Neural cell (in vitro differentiated cells): ENCODE measurements around the gene KRTAP10-4. TPM values are rescaled to one million over a fixed set of nuclear protein-coding genes. Genes with fewer than 3 reads are reported as not detected.
"Not testable (repeated sequence)": the region's sequence is repeated elsewhere in the genome, so short reads cannot be mapped to it uniquely, and the experiment has no call there.

ENCODE experiments used
- H2AFZ ChIP-seq: fragments of 200-600, 300-800 bp; sonication (generic), shearing (Covaris generic); 2 replicates; pipeline ENCODE4 v1.6.0; 2014; ENCODE audit warnings: low read depth, mild to moderate bottlenecking, antibody characterized with exemption, low read length, moderate library complexity
- H3F3A ChIP-seq: fragments of 200-600 bp; shearing (Covaris generic); 2 replicates; pipeline ENCODE4 v1.6.1; 2016; ENCODE audit warnings: mild to moderate bottlenecking, moderate library complexity, mixed read lengths, antibody characterized with exemption, low read length; ENCODE audit not compliant: insufficient read depth, poor library complexity, severe bottlenecking
- H3K27ac ChIP-seq: fragments of 200-600, 300-800 bp; sonication (generic), shearing (Covaris generic); 2 replicates; pipeline ENCODE4 v1.5.1; 2014; ENCODE audit warnings: mild to moderate bottlenecking, low read length, moderate library complexity
- H3K27me3 ChIP-seq: fragments of 300-800, 200-600 bp; sonication (generic), shearing (Covaris generic); 2 replicates; pipeline ENCODE4 v1.6.0; 2014; ENCODE audit warnings: mild to moderate bottlenecking, low read depth, low read length, moderate library complexity; ENCODE audit not compliant: insufficient read depth
- H3K36me3 ChIP-seq: fragments of 300-800, 200-600 bp; sonication (generic), shearing (Covaris generic); 2 replicates; pipeline ENCODE4 v1.5.1; 2014; ENCODE audit warnings: mild to moderate bottlenecking, antibody characterized with exemption, low read length, moderate library complexity; ENCODE audit not compliant: insufficient read depth
- H3K4me2 ChIP-seq: fragments of 300-800, 200-600 bp; sonication (generic), shearing (Covaris generic); 2 replicates; pipeline ENCODE4 v1.6.0; 2014; ENCODE audit warnings: mild to moderate bottlenecking, low read length
- H3K4me3 ChIP-seq: fragments of 300-800, 200-600 bp; sonication (generic), shearing (Covaris generic); 2 replicates; pipeline ENCODE4 v1.5.1; 2014; ENCODE audit warnings: mild to moderate bottlenecking, low read length, moderate library complexity
- H3K79me2 ChIP-seq: fragments of 200-600 bp; shearing (Covaris generic); replicated peaks from 2 replicates; pipeline ENCODE4 v1.6.0; 2014; ENCODE audit warnings: mild to moderate bottlenecking, low read length, moderate library complexity; ENCODE audit not compliant: insufficient read depth
- H3K9ac ChIP-seq: fragments of 300-800, 200-600 bp; sonication (generic), shearing (Covaris generic); 2 replicates; pipeline ENCODE4 v1.6.1; 2016; ENCODE audit warnings: mild to moderate bottlenecking, low read length, mixed read lengths
- H3K9me2 ChIP-seq: fragments of 200-600 bp; shearing (Covaris generic); 2 replicates; pipeline ENCODE4 v1.6.1; 2016; ENCODE audit warnings: mild to moderate bottlenecking, low read length, mixed read lengths; ENCODE audit not compliant: insufficient read depth
- H3K9me3 ChIP-seq: fragments of 200-600, 300-800 bp; sonication (generic), shearing (Covaris generic); 2 replicates; pipeline ENCODE4 v1.6.1; 2016; ENCODE audit warnings: mild to moderate bottlenecking, mixed run types, low read length, moderate library complexity, mixed read lengths
- H4K20me1 ChIP-seq: fragments of 200-600 bp; shearing (Covaris generic); 2 replicates; pipeline ENCODE4 v1.6.1; 2016; ENCODE audit warnings: mild to moderate bottlenecking, mixed run types; ENCODE audit not compliant: insufficient read depth
- EP300 ChIP-seq: fragments of 450-650 bp; conservative IDR thresholded peaks from 2 replicates; pipeline ENCODE4 v1.6.1; 2014; ENCODE audit warnings: antibody characterized with exemption, mild to moderate bottlenecking, moderate library complexity; ENCODE audit not compliant: poor library complexity, severe bottlenecking
- EZH2 ChIP-seq: fragments of 200-600, 300-800 bp; shearing (Covaris generic), sonication (generic); IDR thresholded peaks from 2 replicates; pipeline ENCODE4 v1.6.1; 2014; ENCODE audit warnings: antibody characterized with exemption, low read length, borderline replicate concordance, mild to moderate bottlenecking; ENCODE audit not compliant: insufficient read depth, poor library complexity, severe bottlenecking
- MXI1 ChIP-seq: fragments of 450-650 bp; conservative IDR thresholded peaks from 2 replicates; pipeline ENCODE4 v1.6.1; 2014; ENCODE audit warnings: antibody characterized with exemption, mild to moderate bottlenecking; ENCODE audit not compliant: poor library complexity, severe bottlenecking
- POLR2AphosphoS5 ChIP-seq: IDR thresholded peaks from 2 replicates; pipeline ENCODE4 v1.6.1; 2012
- RAD21 ChIP-seq: fragments of 450-650 bp; conservative IDR thresholded peaks from 2 replicates; pipeline ENCODE4 v1.6.1; 2014; ENCODE audit warnings: antibody characterized with exemption, mild to moderate bottlenecking, moderate library complexity
- SMC3 ChIP-seq: fragments of 450-650 bp; conservative IDR thresholded peaks from 2 replicates; pipeline ENCODE4 v1.6.1; 2014; ENCODE audit warnings: antibody characterized with exemption, mild to moderate bottlenecking, moderate library complexity; ENCODE audit not compliant: poor library complexity
- TAF1 ChIP-seq: IDR thresholded peaks from 2 replicates; pipeline ENCODE4 v1.6.1; 2012; ENCODE audit warnings: low read depth
- polyA plus RNA-seq: library from polyadenylated mRNA; depleted of rRNA; stranded (reverse); fragments of >200 nt; gene quantifications from 2 replicates; pipeline ENCODE4 v1.2.3, GENCODE V29; 2014
- TF ChIP-seq, protein P1 (sequence below): fragments of 450-650 bp; IDR thresholded peaks from 2 replicates; pipeline ENCODE4 v1.5.1; 2014; ENCODE audit warnings: antibody characterized with exemption, mild to moderate bottlenecking, moderate library complexity; ENCODE audit not compliant: poor library complexity, severe bottlenecking
- TF ChIP-seq, protein P2 (sequence below): IDR thresholded peaks from 2 replicates; pipeline ENCODE4 v1.6.1; 2012; ENCODE audit warnings: borderline replicate concordance

The KRTAP10-4 gene
- polyA plus RNA-seq, 1 donor from 2014 or later, result not detected

DNA sequence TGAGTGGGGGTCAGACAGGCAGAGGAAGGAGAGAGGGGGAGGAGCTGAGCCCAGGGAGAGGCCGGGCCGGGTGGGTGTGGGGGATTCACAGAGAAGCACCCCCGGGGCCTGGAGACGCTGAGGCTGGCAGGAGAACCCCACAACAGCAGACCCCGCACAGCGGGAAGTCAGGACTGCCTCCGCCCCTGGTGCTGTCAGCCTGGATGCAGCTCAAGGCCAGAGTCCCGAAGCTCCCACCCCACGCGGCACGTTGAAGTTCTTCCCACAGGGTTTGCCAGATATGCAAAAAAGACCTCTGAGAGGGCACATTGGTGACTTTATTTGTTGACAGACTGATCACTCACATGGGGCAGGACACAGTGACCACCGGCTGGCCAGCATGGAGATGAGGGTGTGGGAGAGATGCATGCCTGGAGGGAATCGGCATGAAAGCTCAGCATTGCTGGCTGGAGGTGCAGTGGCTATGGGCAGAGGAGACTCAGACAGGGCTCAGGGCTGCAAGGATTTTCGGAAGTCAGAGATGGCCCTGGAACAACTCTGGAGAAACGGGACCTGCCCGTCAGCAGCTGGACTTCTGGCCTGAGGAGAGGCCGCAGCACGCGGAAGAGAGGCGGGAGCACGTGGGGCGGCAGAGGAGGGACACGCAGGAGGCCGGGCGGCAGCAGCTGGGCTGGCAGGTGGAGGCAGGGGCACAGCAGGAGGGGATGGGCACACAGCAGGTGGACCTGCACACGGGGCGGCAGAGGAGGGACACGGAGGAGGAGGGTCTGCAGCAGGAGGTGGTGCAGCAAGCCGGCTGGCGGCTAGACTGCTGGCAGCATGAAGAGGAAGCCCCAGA is 15.8 kb upstream of the KRTAP10-4 start:
- Histone ChIP-seq H3K9me2 (no peaks in the 10 kb centered on the region), H3K9ac (no peak overlapping the region), H3K4me3 (no peak overlapping the region), H2AFZ (no peak overlapping the region), H3K4me2 (no peak overlapping the region), H3K79me2 (no peaks in the 10 kb centered on the region), H3K27me3 (no peaks in the 10 kb centered on the region), H3K27ac (no peak overlapping the region), H3F3A (no peaks in the 10 kb centered on the region), H4K20me1 (no peaks in the 10 kb centered on the region), H3K9me3 (no peaks in the 10 kb centered on the region), H3K36me3 (no peaks in the 10 kb centered on the region)
- TF ChIP-seq, protein P1, sequence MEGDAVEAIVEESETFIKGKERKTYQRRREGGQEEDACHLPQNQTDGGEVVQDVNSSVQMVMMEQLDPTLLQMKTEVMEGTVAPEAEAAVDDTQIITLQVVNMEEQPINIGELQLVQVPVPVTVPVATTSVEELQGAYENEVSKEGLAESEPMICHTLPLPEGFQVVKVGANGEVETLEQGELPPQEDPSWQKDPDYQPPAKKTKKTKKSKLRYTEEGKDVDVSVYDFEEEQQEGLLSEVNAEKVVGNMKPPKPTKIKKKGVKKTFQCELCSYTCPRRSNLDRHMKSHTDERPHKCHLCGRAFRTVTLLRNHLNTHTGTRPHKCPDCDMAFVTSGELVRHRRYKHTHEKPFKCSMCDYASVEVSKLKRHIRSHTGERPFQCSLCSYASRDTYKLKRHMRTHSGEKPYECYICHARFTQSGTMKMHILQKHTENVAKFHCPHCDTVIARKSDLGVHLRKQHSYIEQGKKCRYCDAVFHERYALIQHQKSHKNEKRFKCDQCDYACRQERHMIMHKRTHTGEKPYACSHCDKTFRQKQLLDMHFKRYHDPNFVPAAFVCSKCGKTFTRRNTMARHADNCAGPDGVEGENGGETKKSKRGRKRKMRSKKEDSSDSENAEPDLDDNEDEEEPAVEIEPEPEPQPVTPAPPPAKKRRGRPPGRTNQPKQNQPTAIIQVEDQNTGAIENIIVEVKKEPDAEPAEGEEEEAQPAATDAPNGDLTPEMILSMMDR, result no peak
- TF ChIP-seq EP300 (no peak), SMC3 (no peak)
- TF ChIP-seq, protein P2, sequence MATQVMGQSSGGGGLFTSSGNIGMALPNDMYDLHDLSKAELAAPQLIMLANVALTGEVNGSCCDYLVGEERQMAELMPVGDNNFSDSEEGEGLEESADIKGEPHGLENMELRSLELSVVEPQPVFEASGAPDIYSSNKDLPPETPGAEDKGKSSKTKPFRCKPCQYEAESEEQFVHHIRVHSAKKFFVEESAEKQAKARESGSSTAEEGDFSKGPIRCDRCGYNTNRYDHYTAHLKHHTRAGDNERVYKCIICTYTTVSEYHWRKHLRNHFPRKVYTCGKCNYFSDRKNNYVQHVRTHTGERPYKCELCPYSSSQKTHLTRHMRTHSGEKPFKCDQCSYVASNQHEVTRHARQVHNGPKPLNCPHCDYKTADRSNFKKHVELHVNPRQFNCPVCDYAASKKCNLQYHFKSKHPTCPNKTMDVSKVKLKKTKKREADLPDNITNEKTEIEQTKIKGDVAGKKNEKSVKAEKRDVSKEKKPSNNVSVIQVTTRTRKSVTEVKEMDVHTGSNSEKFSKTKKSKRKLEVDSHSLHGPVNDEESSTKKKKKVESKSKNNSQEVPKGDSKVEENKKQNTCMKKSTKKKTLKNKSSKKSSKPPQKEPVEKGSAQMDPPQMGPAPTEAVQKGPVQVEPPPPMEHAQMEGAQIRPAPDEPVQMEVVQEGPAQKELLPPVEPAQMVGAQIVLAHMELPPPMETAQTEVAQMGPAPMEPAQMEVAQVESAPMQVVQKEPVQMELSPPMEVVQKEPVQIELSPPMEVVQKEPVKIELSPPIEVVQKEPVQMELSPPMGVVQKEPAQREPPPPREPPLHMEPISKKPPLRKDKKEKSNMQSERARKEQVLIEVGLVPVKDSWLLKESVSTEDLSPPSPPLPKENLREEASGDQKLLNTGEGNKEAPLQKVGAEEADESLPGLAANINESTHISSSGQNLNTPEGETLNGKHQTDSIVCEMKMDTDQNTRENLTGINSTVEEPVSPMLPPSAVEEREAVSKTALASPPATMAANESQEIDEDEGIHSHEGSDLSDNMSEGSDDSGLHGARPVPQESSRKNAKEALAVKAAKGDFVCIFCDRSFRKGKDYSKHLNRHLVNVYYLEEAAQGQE, result no peak

DNA sequence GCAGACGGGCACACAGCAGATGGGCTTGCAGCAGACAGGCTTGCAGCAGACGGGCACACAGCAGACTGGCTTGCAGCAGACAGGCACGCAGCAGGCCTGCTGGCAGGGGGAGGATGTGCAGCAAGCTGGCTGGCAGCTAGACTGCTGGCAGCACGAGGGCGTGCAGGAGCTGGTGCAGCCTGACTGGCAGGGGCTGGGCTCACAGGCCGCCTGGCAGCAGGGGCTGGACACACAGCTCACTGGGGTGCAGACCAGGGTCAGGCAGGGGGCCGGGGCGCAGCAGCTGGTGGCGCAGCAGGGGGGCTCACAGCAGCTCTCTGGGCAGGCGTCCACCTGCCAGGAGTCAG is 15.2 kb upstream of the KRTAP10-4 start:
- H3K4me2 ChIP-seq, H3K9me3 ChIP-seq, H3F3A ChIP-seq, H3K27ac ChIP-seq, H3K9ac ChIP-seq, H3K79me2 ChIP-seq, H3K27me3 ChIP-seq, H3K36me3 ChIP-seq, H3K4me3 ChIP-seq, H2AFZ ChIP-seq, H4K20me1 ChIP-seq, H3K9me2 ChIP-seq: not testable (repeated sequence)

GRCh38 chr21:44558695-44559094 is 14.8 kb upstream of the KRTAP10-4 start, which contains the start of gene KRTAP10-3:
KRTAP10-3 (minus strand) TSS chr21:44558795; CDS start chr21:44558715, 80 bp downstream.
- H3K4me2 ChIP-seq, result no peak within 1 kb of the TSS
- no peak within 1 kb of the TSS for H3K9ac ChIP-seq
- H3K27me3 ChIP-seq, result no peaks in the 10 kb centered on the region
- no peak within 1 kb of the TSS for H3K4me3 ChIP-seq
- TF ChIP-seq, protein P1, result no peak
- no peak for TF ChIP-seq POLR2AphosphoS5
- TF ChIP-seq SMC3, result no peak
- no peak for TF ChIP-seq EP300
- TF ChIP-seq RAD21, result no peak
- no peak for TF ChIP-seq MXI1
- TF ChIP-seq, protein P2, result no peak
- TF ChIP-seq EZH2, result no peak
- TF ChIP-seq TAF1, result no peak
- no peaks in the 10 kb centered on the region for H3K9me2 ChIP-seq
- H3K79me2 ChIP-seq, result no peaks in the 10 kb centered on the region
- H3K27ac ChIP-seq, result no peak within 1 kb of the TSS
- no peaks in the 10 kb centered on the region for H3K36me3 ChIP-seq
- H3F3A ChIP-seq, result no peaks in the 10 kb centered on the region
- no peaks in the 10 kb centered on the region for H3K9me3 ChIP-seq
- no peaks in the 10 kb centered on the region for H4K20me1 ChIP-seq
- H2AFZ ChIP-seq, result no peak within 1 kb of the TSS
